Gastrocnemius medialis (tissue), 4 donors: Measurements from ENCODE around the gene AKAP6. TPM values are rescaled to one million over a fixed set of nuclear protein-coding genes. Genes with fewer than 3 reads are reported as not detected.

Source experiments
- ATAC-seq, 2 donors: fragments of 150-250 bp; one replicate each; pipeline ENCODE4 v1.9.1; 2016
- DNase-seq, 2 donors: peaks; one replicate each; pipeline ENCODE4 v3.0.0-alpha.2; 2019
- H3K27ac ChIP-seq, 4 donors: fragments of 200-600 bp; sonication (generic); 1 replicate in 1 of 4; 2 replicates in 3 of 4; pipeline ENCODE4 v1.5.1; 2016 to 2018; ENCODE audit warnings: mild to moderate bottlenecking in 2 of 4, moderate library complexity in 1 of 4
- H3K27me3 ChIP-seq, 3 donors: fragments of 200-600 bp; sonication (generic) in 2 of 3; 1 replicate in 1 of 3; 2 replicates in 2 of 3; pipeline versions ENCODE4 v1.5.1 to v1.6.0; 2016 to 2019; ENCODE audit warnings: mild to moderate bottlenecking in 1 of 3, moderate library complexity in 1 of 3
- H3K36me3 ChIP-seq, 2 donors: fragments of 200-600 bp; sonication (generic) in 1 of 2; one replicate each; pipeline ENCODE4 v1.5.1; 2017 to 2018
- H3K4me1 ChIP-seq, 2 donors: fragments of 200-600 bp; sonication (generic) in 1 of 2; one replicate each; pipeline ENCODE4 v1.5.1; 2016 to 2017; ENCODE audit warnings: mild to moderate bottlenecking in 2 of 2
- H3K4me3 ChIP-seq, 4 donors: fragments of 200-600 bp; sonication (generic) in 3 of 4; 1 replicate in 1 of 4; 2 replicates in 3 of 4; pipeline ENCODE4 v1.5.1; 2016 to 2019; ENCODE audit warnings: mild to moderate bottlenecking in 2 of 4
- H3K9me3 ChIP-seq, 3 donors: fragments of 200-600 bp; sonication (generic) in 2 of 3; 1 replicate in 1 of 3; 2 replicates in 2 of 3; pipeline ENCODE4 v1.5.1; 2016 to 2019
- CTCF ChIP-seq, 5 experiments: fragments of 450-650 bp in 3 of 5; fragments of 200-600 bp in 2 of 5; sonication (generic) in 2 of 5; IDR thresholded peaks in 4 of 5; conservative IDR thresholded peaks in 1 of 5; 1 replicate in 4 of 5; 2 replicates in 1 of 5; pipeline ENCODE4 v1.5.1; 2016 to 2019; ENCODE audit warnings: antibody characterized with exemption in 5 of 5, mild to moderate bottlenecking in 3 of 5, moderate library complexity in 3 of 5
- POLR2A ChIP-seq, 2 donors: fragments of 450-650 bp; IDR thresholded peaks; one replicate each; pipeline ENCODE4 v1.6.1; 2017; ENCODE audit warnings: antibody characterized with exemption in 2 of 2, mild to moderate bottlenecking in 2 of 2, moderate library complexity in 2 of 2
- in situ Hi-C, 4 donors: fragments of 200-750 bp; cut with MboI; loops; one replicate each; pipeline versions ENCODE4 v1.15.0 to v1.8.0; 2017; ENCODE audit warnings: low sequenced_read_pairs in 4 of 4
- intact Hi-C: fragments of 100-400 bp; cut with DNase I; formaldehyde crosslinking; loops from one replicate; pipeline ENCODE4 v1.15.1; 2023; ENCODE audit warnings: low total_unique reads
- total RNA-seq, 4 donors: library from RNA; depleted of rRNA; stranded (reverse); fragments of >200 nt; gene quantifications; one replicate each; pipeline versions ENCODE4 v1.1.0 to v1.2.3, GENCODE V29; 2016

The AKAP6 gene
- total RNA-seq, 4 donors from 2014 or later: 23.2 to 59.2 (median 32.1) TPM

GRCh38 chr14:32584079-32584478 lies 255.0 kb downstream of the AKAP6 start:
- H3K4me1 ChIP-seq: peaks cover 3 to 7% of the 10 kb centered on the region in 2 donors
- TF ChIP-seq POLR2A (IDR thresholded peaks at IDR 0.05) (no peak), CTCF (IDR thresholded peaks at IDR 0.05 in 4 of 5, conservative IDR thresholded peaks at IDR 0.05 in 1 of 5) (no peak)
- in situ Hi-C loops: loop anchor here in 2 of 4 donors (25.0 kb wide), 3 partner anchors 428 to 1728 kb away; no protein-coding TSS in a partner anchor
- no peak overlapping the region for H3K4me3 ChIP-seq
- no peak overlapping the region for H3K27ac ChIP-seq
- intact Hi-C loops: no loop called here
- no peak for ATAC-seq
- no peaks in the 10 kb centered on the region for H3K27me3 ChIP-seq
- H3K9me3 ChIP-seq: no peaks in the 10 kb centered on the region
- DNase-seq: no peak
- H3K36me3 ChIP-seq: no peaks in the 10 kb centered on the region

GRCh38 chr14:32587461-32587860 lies 258.4 kb downstream of the AKAP6 start:
- TF ChIP-seq CTCF (IDR thresholded peaks at IDR 0.05 in 4 of 5, conservative IDR thresholded peaks at IDR 0.05 in 1 of 5) (no peak), POLR2A (IDR thresholded peaks at IDR 0.05) (no peak)
- Histone ChIP-seq H3K4me3 (no peak overlapping the region), H3K4me1 (peaks cover 18 to 24% of the 10 kb centered on the region in 2 donors), H3K27me3 (no peaks in the 10 kb centered on the region), H3K36me3 (no peaks in the 10 kb centered on the region), H3K27ac (no peak overlapping the region), H3K9me3 (no peaks in the 10 kb centered on the region)
- DNase-seq (no peak), ATAC-seq (no peak)
- intact Hi-C loops: no loop called here
- in situ Hi-C loops: loop anchor here in 2 of 4 donors (25.0 kb wide), 3 partner anchors 425 to 1725 kb away; no protein-coding TSS in a partner anchor

DNA sequence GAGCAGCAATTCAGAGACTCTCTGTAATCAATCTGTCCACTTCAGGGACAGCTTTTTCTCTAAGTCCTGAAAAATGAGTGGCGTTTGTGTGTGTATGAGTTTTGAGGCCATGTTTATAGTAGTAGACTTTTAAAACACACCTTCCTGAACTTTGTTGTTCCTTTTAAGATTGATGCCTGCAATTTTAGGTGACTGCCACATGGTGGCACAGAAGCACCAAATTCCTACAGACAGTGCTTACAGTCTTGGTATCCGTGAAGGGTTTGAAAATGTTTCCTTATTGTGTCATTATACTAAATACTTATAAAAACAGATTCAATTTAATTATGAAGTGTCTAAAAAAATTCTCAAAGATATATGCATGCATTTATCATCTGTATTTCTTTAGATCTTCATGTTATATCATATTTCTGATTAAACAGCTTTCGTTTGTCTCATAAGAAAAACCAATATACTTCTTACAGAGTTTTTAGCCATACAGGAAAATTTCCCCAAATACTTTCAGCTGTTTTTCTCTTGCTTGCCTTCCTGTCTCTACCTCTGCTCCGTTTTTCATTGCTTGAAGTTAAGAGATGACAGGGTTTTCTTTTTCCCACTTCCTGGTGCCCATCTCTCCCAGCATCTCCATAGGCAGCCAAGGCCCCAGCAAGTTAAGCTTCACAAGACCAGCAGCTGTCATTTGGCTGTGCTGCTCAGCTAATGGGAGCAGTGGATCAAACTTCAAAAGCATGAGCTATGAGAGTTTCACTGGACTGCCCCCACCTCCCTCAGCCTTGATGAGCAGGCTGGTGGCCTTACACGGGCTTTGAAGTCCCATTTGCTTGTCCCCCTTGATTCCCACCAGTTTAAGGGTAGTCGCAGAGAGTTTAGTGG lies 259.6 kb downstream of the AKAP6 start:
- DNase-seq (no peak), ATAC-seq (peak in 1 of 2 donors; percentile 32)
- TF ChIP-seq CTCF (IDR thresholded peaks at IDR 0.05 in 4 of 5, conservative IDR thresholded peaks at IDR 0.05 in 1 of 5) (peak in 4 of 5 experiments; percentile 23 to 34 (median 30)), POLR2A (IDR thresholded peaks at IDR 0.05) (no peak)
- Histone ChIP-seq H3K36me3 (no peaks in the 10 kb centered on the region), H3K4me1 (peaks cover 27 to 33% of the 10 kb centered on the region in 2 donors), H3K9me3 (no peaks in the 10 kb centered on the region), H3K27ac (no peak overlapping the region), H3K4me3 (no peak overlapping the region), H3K27me3 (no peaks in the 10 kb centered on the region)
- intact Hi-C loops: no loop called here
- in situ Hi-C loops: loop anchor here in 2 of 4 donors (25.0 kb wide), 3 partner anchors 424 to 1724 kb away; no protein-coding TSS in a partner anchor

GRCh38 chr14:32590157-32590556 lies 261.1 kb downstream of the AKAP6 start:
- in situ Hi-C loops: loop anchor here in 2 of 4 donors (25.0 kb wide), 3 partner anchors 422 to 1722 kb away; no protein-coding TSS in a partner anchor
- H3K9me3 ChIP-seq: no peaks in the 10 kb centered on the region
- no peak overlapping the region for H3K4me3 ChIP-seq
- no peaks in the 10 kb centered on the region for H3K27me3 ChIP-seq
- TF ChIP-seq POLR2A (IDR thresholded peaks at IDR 0.05) (no peak), CTCF (IDR thresholded peaks at IDR 0.05 in 4 of 5, conservative IDR thresholded peaks at IDR 0.05 in 1 of 5) (no peak)
- ATAC-seq (peak; percentile 59 to 83), DNase-seq (peak; percentile 13 to 42)
- intact Hi-C loops: no loop called here
- H3K4me1 ChIP-seq: peaks cover 33 to 48% of the 10 kb centered on the region in 2 donors
- H3K36me3 ChIP-seq: no peaks in the 10 kb centered on the region
- H3K27ac ChIP-seq: peak overlapping the region in 3 of 4 donors; percentile 5 to 35 (median 13)
